Thyroid gland (tissue), 4 donors: Measurements from ENCODE around the gene GRIK5. TPM values are rescaled to one million over a fixed set of nuclear protein-coding genes. Genes with fewer than 3 reads are reported as not detected.

ENCODE experiments used
- DNase-seq, 2 donors: peaks; one replicate each; pipeline ENCODE4 v3.0.0-alpha.2; 2019
- H3K27ac ChIP-seq, 3 donors: fragments of 200-600 bp; sonication (generic); 1 replicate in 2 of 3; 2 replicates in 1 of 3; pipeline ENCODE4 v1.5.1; 2016 to 2019; ENCODE audit warnings: mild to moderate bottlenecking in 1 of 3, moderate library complexity in 1 of 3
- H3K27me3 ChIP-seq: fragments of 200-600 bp; sonication (generic); one replicate; pipeline ENCODE4 v1.5.1; 2019
- H3K36me3 ChIP-seq, 2 donors: fragments of 200-600 bp; sonication (generic); one replicate each; pipeline ENCODE4 v1.5.1; 2016 to 2019
- H3K4me1 ChIP-seq, 2 donors: fragments of 200-600 bp; sonication (generic); one replicate each; pipeline ENCODE4 v1.5.1; 2017 to 2019
- H3K4me3 ChIP-seq, 3 donors: fragments of 200-600 bp; sonication (generic); replicated peaks in 1 of 3; 1 replicate in 2 of 3; 2 replicates in 1 of 3; pipeline ENCODE4 v1.5.1; 2016; ENCODE audit warnings: mild to moderate bottlenecking in 1 of 3
- H3K9me3 ChIP-seq: fragments of 200-600 bp; sonication (generic); one replicate; pipeline ENCODE4 v1.5.1; 2017
- CTCF ChIP-seq, 6 experiments: fragments of 200-600 bp in 3 of 6; fragments of 450-650 bp in 3 of 6; sonication (generic) in 3 of 6; IDR thresholded peaks; one replicate each; pipeline ENCODE4 v1.5.1; 2016 to 2019; ENCODE audit warnings: antibody characterized with exemption in 6 of 6, mild to moderate bottlenecking in 2 of 6, inconsistent platforms in 1 of 6, moderate library complexity in 1 of 6
- POLR2A ChIP-seq, 2 donors: fragments of 450-650 bp; IDR thresholded peaks; one replicate each; pipeline ENCODE4 v1.6.1; 2017; ENCODE audit warnings: antibody characterized with exemption in 2 of 2, mild to moderate bottlenecking in 2 of 2, moderate library complexity in 1 of 2
- WGBS, 2 donors: methylation state at CpG; one replicate each; pipeline ENCODE4 v1.1.5; 2017; 5-methylcytosine and 5-hydroxymethylcytosine counted together
- intact Hi-C: fragments of 100-400 bp; cut with DNase I; formaldehyde crosslinking; loops from one replicate; pipeline ENCODE4 v1.15.1; 2023
- total RNA-seq, 4 donors: library from RNA; depleted of rRNA; stranded (reverse); fragments of >200 nt; gene quantifications; one replicate each; pipeline ENCODE4 v1.2.3, GENCODE V29; 2016

GRIK5 gene
- 10 to 100 TPM; 12.0 to 24.2 (median 20.1) TPM for total RNA-seq

GRCh38 chr19:42069619-42070351, at the start of gene GRIK5:
GRIK5 (minus strand) TSS chr19:42070206; CDS start chr19:42065770, 4,436 bp downstream.
- H3K27me3 ChIP-seq, result no peaks in the 10 kb centered on the region
- H3K36me3 ChIP-seq, result no peaks in the 10 kb centered on the region
- H3K4me3 ChIP-seq, result peak within 1 kb of the TSS; percentile 19 to 41 (median 32)
- peak within 1 kb of the TSS; percentile 35 to 51 (median 46) for H3K27ac ChIP-seq
- H3K4me1 ChIP-seq, result peaks cover 12 to 15% of the 10 kb centered on the region in 2 donors
- WGBS, 2 donors, result 4 to 5% methylated on average over 21 to 28 of the region's 29 CpGs
- H3K9me3 ChIP-seq, result no peaks in the 10 kb centered on the region
- intact Hi-C loops, result no loop called here
- peak; percentile 68 to 69 for DNase-seq
- TF ChIP-seq CTCF (IDR thresholded peaks at IDR 0.05) (no peak), POLR2A (IDR thresholded peaks at IDR 0.05) (peak in 1 of 2 donors; percentile 61)

GRCh38 chr19:42117076-42117475, 47.1 kb upstream of the GRIK5 start:
- DNase-seq, result no peak
- intact Hi-C loops, result no loop called here
- Histone ChIP-seq H3K4me1 (peaks cover 0 to 5% of the 10 kb centered on the region in 2 donors), H3K9me3 (no peaks in the 10 kb centered on the region), H3K27ac (no peak overlapping the region), H3K4me3 (no peak overlapping the region), H3K27me3 (no peaks in the 10 kb centered on the region), H3K36me3 (no peaks in the 10 kb centered on the region)
- WGBS, 2 donors, result 85 to 86% methylated on average over 5 to 6 of the region's 6 CpGs
- no peak for TF ChIP-seq CTCF (IDR thresholded peaks at IDR 0.05)
- no peak for TF ChIP-seq POLR2A (IDR thresholded peaks at IDR 0.05)

GRCh38 chr19:42116308-42117075, 46.5 kb upstream of the GRIK5 start:
- H3K4me3 ChIP-seq, result no peak overlapping the region
- H3K27me3 ChIP-seq, result no peaks in the 10 kb centered on the region
- peaks cover 0 to 5% of the 10 kb centered on the region in 2 donors for H3K4me1 ChIP-seq
- H3K36me3 ChIP-seq, result no peaks in the 10 kb centered on the region
- DNase-seq, result no peak
- intact Hi-C loops, result no loop called here
- WGBS, 2 donors, result 93 to 94% methylated on average over 20 of the region's 20 CpGs
- TF ChIP-seq CTCF (IDR thresholded peaks at IDR 0.05), result no peak
- TF ChIP-seq POLR2A (IDR thresholded peaks at IDR 0.05), result no peak
- no peak overlapping the region for H3K27ac ChIP-seq
- no peaks in the 10 kb centered on the region for H3K9me3 ChIP-seq

- 80 to 81% methylated on average over 4 of the region's 4 CpGs for WGBS, 2 donors
- intact Hi-C loops, result no loop called here
Observed at GRCh38 chr19:42115705-42116104, 45.7 kb upstream of the GRIK5 start.

More at GRCh38 chr19:42115705-42116104, 45.7 kb upstream of the GRIK5 start:
- H3K36me3 ChIP-seq, result no peaks in the 10 kb centered on the region
- no peak for DNase-seq
- no peak overlapping the region for H3K27ac ChIP-seq
- no peaks in the 10 kb centered on the region for H3K9me3 ChIP-seq
- TF ChIP-seq POLR2A (IDR thresholded peaks at IDR 0.05), result no peak
- TF ChIP-seq CTCF (IDR thresholded peaks at IDR 0.05), result no peak
- peaks cover 0 to 5% of the 10 kb centered on the region in 2 donors for H3K4me1 ChIP-seq
- H3K4me3 ChIP-seq, result no peak overlapping the region
- no peaks in the 10 kb centered on the region for H3K27me3 ChIP-seq
